NCI-H510A (cell line): ENCODE data around the gene NR4A1.
A peak's percentile ranks its signal among the peaks of the same experiment; 100 is the strongest.

Source experiments
- DNase-seq: peaks from one replicate; lab custom pipeline; 2025; lab: John Stamatoyannopoulos, UW

NR4A1 gene

GRCh38 chr12:52018433-52019112 is 32.7 kb upstream of the NR4A1 start:
- DNase-seq = no peak

GRCh38 chr12:52019113-52019770 is 32.0 kb upstream of the NR4A1 start:
- DNase-seq = no peak

- no peak for DNase-seq
Measured at GRCh38 chr12:52020539-52021336, 30.5 kb upstream of the NR4A1 start.

GRCh38 chr12:52022841-52023181 is 28.4 kb upstream of the NR4A1 start:
- DNase-seq = peak; percentile 58

- DNase-seq = peak; percentile 36
Measured at GRCh38 chr12:52023182-52023975, 27.9 kb upstream of the NR4A1 start.

- no peak for DNase-seq
Measured at GRCh38 chr12:52023976-52024688, 27.1 kb upstream of the NR4A1 start.

- DNase-seq = no peak
Measured at GRCh38 chr12:52024845-52025230, 26.4 kb upstream of the NR4A1 start.

- no peak for DNase-seq
Measured at GRCh38 chr12:52026263-52026662, 25.0 kb upstream of the NR4A1 start.

GRCh38 chr12:52027085-52027843 is 24.0 kb upstream of the NR4A1 start:
- DNase-seq = no peak

GRCh38 chr12:52029685-52030084 is 21.6 kb upstream of the NR4A1 start:
- DNase-seq = peak; percentile 66

GRCh38 chr12:52032446-52032803 is 18.8 kb upstream of the NR4A1 start:
- no peak for DNase-seq

- DNase-seq = peak; percentile 96
Measured at GRCh38 chr12:52032804-52033445, 18.3 kb upstream of the NR4A1 start.

- no peak for DNase-seq
Measured at GRCh38 chr12:52033446-52034140, 17.6 kb upstream of the NR4A1 start.

GRCh38 chr12:52035190-52035589 is 16.1 kb upstream of the NR4A1 start:
- no peak for DNase-seq

- no peak for DNase-seq
Measured at GRCh38 chr12:52035926-52036325, 15.3 kb upstream of the NR4A1 start.

- peak; percentile 69 for DNase-seq
Measured at GRCh38 chr12:52036587-52037171, 14.6 kb upstream of the NR4A1 start.

GRCh38 chr12:52037248-52037861 is 13.9 kb upstream of the NR4A1 start:
- no peak for DNase-seq

- DNase-seq = no peak
Measured at GRCh38 chr12:52038447-52038846, 12.8 kb upstream of the NR4A1 start.

GRCh38 chr12:52041035-52041434 is 10.2 kb upstream of the NR4A1 start:
- DNase-seq = no peak
